M059J (cell line): Measurements from ENCODE around the gene ASIC5. TPM values are rescaled to one million over a fixed set of nuclear protein-coding genes. Genes with fewer than 3 reads are reported as not detected.

ENCODE experiments used
- DNase-seq: peaks from one replicate; pipeline ENCODE4 v3.0.0-alpha.2; 2012; ENCODE audit warnings: low read depth
- total RNA-seq: library from RNA; depleted of rRNA; stranded (reverse); fragments of >200 nt; shearing (Covaris generic); gene quantifications from 2 replicates; pipeline ENCODE4 v1.2.3, GENCODE V29; 2014; rRNA removed

The ASIC5 gene, protein sequence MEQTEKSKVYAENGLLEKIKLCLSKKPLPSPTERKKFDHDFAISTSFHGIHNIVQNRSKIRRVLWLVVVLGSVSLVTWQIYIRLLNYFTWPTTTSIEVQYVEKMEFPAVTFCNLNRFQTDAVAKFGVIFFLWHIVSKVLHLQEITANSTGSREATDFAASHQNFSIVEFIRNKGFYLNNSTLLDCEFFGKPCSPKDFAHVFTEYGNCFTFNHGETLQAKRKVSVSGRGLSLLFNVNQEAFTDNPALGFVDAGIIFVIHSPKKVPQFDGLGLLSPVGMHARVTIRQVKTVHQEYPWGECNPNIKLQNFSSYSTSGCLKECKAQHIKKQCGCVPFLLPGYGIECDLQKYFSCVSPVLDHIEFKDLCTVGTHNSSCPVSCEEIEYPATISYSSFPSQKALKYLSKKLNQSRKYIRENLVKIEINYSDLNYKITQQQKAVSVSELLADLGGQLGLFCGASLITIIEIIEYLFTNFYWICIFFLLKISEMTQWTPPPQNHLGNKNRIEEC
- total RNA-seq, result not detected in 2 replicates

- no peak for DNase-seq
These were observed at the start of gene ASIC5 for GRCh38 chr4:155866177-155866576. TSS of gene ASIC5 (minus strand) at chr4:155866277. CDS start at chr4:155866226, 51 bp downstream.

- no peak for DNase-seq
These were observed 48.7 kb upstream of the ASIC5 start for GRCh38 chr4:155914782-155915181.

GRCh38 chr4:155911905-155912304, 45.8 kb upstream of the ASIC5 start:
- peak; percentile 4 for DNase-seq

GRCh38 chr4:155909615-155910226, 43.6 kb upstream of the ASIC5 start:
- DNase-seq, result no peak

- no peak for DNase-seq
These were observed 42.4 kb upstream of the ASIC5 start for GRCh38 chr4:155908187-155909139.

GRCh38 chr4:155907556-155907955, 41.5 kb upstream of the ASIC5 start:
- DNase-seq, result peak; percentile 5

DNA sequence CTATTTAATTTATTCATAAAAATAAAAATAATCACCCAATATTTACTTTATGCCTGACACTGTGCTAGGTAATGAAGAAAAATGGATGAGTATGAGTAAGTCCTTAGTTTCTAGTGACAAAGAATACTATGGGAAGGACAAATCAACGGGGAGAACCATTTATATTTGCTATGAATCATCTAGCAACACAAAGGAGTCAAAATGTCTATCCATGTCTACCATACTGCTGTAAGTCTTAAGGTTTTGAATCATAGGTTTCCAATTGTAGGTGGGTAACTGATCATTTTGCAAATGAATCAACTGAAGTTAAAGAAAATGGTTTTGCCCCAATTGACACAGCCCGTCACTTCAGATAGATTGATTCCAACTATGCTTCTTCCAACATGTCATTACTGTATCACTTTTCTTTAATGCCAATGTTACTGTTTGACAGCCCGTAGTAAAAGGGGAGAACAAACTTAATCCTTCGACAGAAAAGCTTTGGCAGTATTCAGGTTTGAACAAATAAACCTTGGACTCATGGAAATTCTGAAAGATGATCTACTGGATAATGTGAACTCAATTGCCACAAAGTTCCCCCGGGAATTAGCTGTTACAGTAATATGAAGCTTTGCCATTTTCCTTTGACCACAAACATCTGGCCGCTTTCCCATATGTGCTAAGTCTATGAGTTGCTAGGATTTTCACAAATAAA, 40.6 kb upstream of the ASIC5 start:
- peak; percentile 98 for DNase-seq

DNA sequence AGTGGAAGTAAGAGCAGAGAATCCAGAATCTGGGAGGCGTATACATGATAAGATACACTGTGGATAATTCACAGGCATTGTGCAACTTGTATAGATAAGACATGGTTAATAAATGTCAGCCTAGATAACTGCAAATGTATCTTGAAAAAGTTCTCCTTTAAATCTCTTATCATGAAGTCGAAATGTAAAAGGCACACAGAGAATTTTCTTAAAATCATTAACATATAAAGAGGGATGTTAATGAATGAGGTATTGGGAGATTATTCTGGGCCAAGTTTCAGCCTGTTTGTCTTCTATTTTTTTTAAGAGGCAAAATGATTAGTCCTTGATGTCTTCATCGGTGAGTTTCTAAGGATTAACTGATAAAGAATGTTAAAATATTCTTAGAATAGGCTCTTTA, 38.3 kb upstream of the ASIC5 start:
- no peak for DNase-seq

GRCh38 chr4:155903453-155903852, 37.4 kb upstream of the ASIC5 start, which contains the start of gene TDO2:
TSS of gene TDO2 (plus strand) at chr4:155903696. CDS start at chr4:155903759, 63 bp downstream.
- no peak for DNase-seq

DNA sequence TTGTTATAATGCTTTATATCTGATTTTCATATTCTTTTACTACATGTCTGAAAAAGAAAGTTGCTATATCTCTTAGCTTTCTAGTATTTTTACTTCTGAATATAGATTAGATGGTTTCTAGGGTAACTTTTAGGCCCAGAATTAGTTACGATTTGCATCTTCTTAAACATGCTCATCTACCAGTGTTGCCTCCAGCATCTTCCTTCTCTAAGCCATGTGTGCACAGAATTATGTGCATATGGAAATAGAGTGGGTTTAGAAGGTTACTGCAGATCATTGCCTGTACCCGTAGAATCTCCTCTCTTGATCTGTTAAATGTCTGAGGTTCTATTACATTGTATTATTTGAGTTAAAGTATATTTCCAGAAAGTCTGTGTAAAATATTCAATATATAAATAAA, 34.9 kb upstream of the ASIC5 start:
- no peak for DNase-seq

DNA sequence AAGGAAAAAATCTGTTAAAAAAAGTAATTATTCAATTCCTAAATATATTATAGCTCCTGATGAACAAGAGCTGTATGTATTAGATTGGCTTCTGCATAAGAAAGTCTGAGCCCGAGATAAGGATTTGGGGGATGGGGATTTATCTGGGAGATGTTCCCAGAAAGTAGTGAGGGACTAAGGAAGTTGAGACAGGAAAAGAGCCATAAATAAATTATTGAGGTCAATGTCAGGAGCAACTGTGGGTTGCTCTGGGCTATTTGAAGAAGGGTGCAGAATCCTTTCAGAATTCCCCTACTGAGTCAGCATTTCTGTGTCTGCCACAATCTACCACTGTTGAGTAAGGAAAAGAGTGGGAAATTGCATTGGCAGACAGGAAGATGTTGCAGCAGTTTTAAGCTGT, 34.3 kb upstream of the ASIC5 start:
- peak; percentile 93 for DNase-seq

DNA sequence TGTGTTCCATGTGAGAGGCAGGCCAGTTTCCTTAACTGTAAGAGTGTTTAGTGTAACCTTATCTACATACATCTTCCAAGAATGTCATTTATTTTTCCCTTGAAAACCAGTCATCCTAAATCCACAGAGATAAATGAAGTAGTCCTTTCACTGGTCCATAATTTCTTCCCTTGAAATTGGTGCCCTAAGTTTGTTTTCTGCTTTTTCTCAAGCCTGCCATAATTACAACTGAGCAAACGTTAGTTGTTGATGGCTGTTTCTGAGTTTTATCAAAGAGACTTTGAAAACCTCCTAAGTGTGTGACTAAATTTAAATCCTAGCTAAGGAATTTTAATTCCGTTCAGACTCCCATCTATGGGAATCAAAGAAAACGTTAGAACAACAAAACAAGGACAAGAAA, 33.8 kb upstream of the ASIC5 start:
- peak; percentile 28 for DNase-seq

GRCh38 chr4:155898371-155898770, 32.3 kb upstream of the ASIC5 start:
- DNase-seq, result peak; percentile 18

DNA sequence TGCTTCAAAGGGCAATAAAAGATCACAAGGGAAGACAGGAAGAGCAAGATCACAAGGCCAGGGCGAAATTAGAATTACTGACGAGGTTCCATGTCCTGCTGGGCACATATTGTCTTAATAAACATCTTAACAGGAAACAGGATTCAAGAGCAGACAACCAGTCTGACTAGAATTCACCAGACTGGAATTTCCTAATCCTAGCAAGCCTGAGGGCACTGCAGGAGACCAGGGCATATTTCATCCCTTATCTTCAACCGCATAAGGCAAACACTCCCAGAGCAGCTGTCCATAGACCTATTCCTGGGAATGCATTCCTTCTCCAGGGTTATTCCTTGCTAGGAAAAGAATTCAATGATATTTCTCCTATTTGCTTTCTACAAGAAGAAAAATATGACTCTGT, 25.0 kb upstream of the ASIC5 start:
- DNase-seq, result peak; percentile 4

GRCh38 chr4:155889946-155890345, 23.9 kb upstream of the ASIC5 start:
- DNase-seq, result no peak

DNA sequence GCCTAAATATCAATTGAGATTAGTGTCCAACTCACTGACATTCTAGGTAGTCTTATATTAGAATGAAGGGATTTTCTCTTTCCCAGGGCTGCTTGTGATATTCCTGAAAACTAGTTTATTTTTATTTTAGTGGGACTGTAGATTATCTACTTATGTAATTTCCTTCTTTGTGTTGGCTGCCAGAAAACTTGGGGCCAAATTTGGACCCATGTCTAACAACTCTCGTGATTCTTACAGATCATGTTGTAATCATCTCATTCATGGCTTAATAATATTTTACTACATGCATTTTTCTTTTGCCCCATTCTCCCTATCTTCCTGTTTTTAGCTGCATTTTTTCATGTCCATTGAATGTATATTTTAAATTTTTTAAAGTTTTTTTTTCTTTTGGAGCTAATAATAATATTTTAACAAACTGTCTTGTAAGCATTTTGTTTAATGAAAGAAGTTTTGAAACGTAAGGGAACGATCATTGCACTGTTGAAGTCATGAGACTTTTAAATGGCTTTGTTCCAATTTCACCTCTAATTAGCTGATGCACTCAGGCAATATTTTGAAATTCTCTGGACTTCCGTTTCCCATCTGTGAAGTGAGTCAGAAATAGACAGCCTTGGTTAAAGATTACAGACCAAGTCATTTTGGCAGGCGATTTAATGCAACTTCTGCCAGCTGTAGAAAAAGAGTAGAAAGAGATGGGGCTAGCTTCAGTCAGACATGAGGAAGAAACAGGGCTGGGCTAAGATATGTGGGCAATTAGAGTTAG, 23.1 kb upstream of the ASIC5 start:
- peak; percentile 90 for DNase-seq

GRCh38 chr4:155887847-155888570, 21.9 kb upstream of the ASIC5 start:
- peak; percentile 5 for DNase-seq

GRCh38 chr4:155887045-155887444, 21.0 kb upstream of the ASIC5 start:
- DNase-seq, result no peak

GRCh38 chr4:155885666-155886065, 19.6 kb upstream of the ASIC5 start:
- no peak for DNase-seq

- no peak for DNase-seq
These were observed 17.8 kb upstream of the ASIC5 start for GRCh38 chr4:155883895-155884294.
